Esophagus muscularis mucosa (tissue), 4 donors: Measurements from ENCODE around the gene ASB7.

Experiments used
- CTCF ChIP-seq, 3 experiments: fragments of 200-600 bp in 2 of 3; fragments of 450-650 bp in 1 of 3; sonication (generic) in 2 of 3; IDR thresholded peaks; one replicate each; pipeline ENCODE4 v1.5.1; 2017 to 2019; ENCODE audit warnings: antibody characterized with exemption in 3 of 3, mild to moderate bottlenecking in 2 of 3, moderate library complexity in 1 of 3
- EP300 ChIP-seq: sonication (generic); formaldehyde crosslinking; IDR thresholded peaks from one replicate; pipeline ENCODE4 v1.6.1; 2017; ENCODE audit warnings: antibody characterized with exemption
- POLR2A ChIP-seq: fragments of 450-650 bp; IDR thresholded peaks from one replicate; pipeline ENCODE4 v1.6.1; 2017; ENCODE audit warnings: antibody characterized with exemption, moderate library complexity, mild to moderate bottlenecking, low read depth

- TF ChIP-seq CTCF (IDR thresholded peaks at IDR 0.05) (no peak), POLR2A (no peak), EP300 (no peak)
Observed at GRCh38 chr15:100650685-100651084, 48.3 kb downstream of the ASB7 start.
